Nephron (organoid): Measurements from ENCODE around the gene GSE1.

ENCODE experiments used
- H3K27ac Mint-ChIP-seq, 3 experiments: 2 replicates each; pipeline ENCODE4 v1.8.0; 2020; ENCODE audit warnings: mixed read lengths in 3 of 3, mild to moderate bottlenecking in 2 of 3, moderate library complexity in 1 of 3
- H3K27me3 Mint-ChIP-seq: 2 replicates; pipeline ENCODE4 v1.8.0; 2021; ENCODE audit warnings: low read depth, mild to moderate bottlenecking, moderate library complexity, mixed read lengths
- H3K36me3 Mint-ChIP-seq: 2 replicates; pipeline ENCODE4 v1.8.0; 2020; ENCODE audit warnings: low read depth, mixed read lengths
- H3K4me1 Mint-ChIP-seq: 2 replicates; pipeline ENCODE4 v1.8.0; 2020; ENCODE audit warnings: mixed read lengths
- H3K4me3 Mint-ChIP-seq, 3 experiments: 2 replicates each; pipeline ENCODE4 v1.8.0; 2020; ENCODE audit warnings: mild to moderate bottlenecking in 3 of 3, mixed read lengths in 3 of 3, moderate library complexity in 2 of 3
- H3K9me3 Mint-ChIP-seq: 2 replicates; pipeline ENCODE4 v1.8.0; 2020; ENCODE audit warnings: mixed read lengths
- TF ChIP-seq, protein P1 (sequence below), 3 experiments: fragments of 200-600 bp; sonication (generic); IDR thresholded peaks; one replicate each; pipeline ENCODE4 v1.5.0; 2021; ENCODE audit warnings: antibody characterized with exemption in 3 of 3; ENCODE audit not compliant: unreplicated experiment in 3 of 3

GSE1 gene

GRCh38 chr16:85667261-85667660 lies 54.1 kb downstream of the GSE1 start:
- Mint-ChIP-seq H3K4me1 (peaks cover 8% of the 10 kb centered on the region), H3K27me3 (no peaks in the 10 kb centered on the region), H3K4me3 (no peak overlapping the region), H3K9me3 (no peaks in the 10 kb centered on the region), H3K27ac (no peak overlapping the region), H3K36me3 (peaks cover 85% of the 10 kb centered on the region)
- TF ChIP-seq, protein P1, sequence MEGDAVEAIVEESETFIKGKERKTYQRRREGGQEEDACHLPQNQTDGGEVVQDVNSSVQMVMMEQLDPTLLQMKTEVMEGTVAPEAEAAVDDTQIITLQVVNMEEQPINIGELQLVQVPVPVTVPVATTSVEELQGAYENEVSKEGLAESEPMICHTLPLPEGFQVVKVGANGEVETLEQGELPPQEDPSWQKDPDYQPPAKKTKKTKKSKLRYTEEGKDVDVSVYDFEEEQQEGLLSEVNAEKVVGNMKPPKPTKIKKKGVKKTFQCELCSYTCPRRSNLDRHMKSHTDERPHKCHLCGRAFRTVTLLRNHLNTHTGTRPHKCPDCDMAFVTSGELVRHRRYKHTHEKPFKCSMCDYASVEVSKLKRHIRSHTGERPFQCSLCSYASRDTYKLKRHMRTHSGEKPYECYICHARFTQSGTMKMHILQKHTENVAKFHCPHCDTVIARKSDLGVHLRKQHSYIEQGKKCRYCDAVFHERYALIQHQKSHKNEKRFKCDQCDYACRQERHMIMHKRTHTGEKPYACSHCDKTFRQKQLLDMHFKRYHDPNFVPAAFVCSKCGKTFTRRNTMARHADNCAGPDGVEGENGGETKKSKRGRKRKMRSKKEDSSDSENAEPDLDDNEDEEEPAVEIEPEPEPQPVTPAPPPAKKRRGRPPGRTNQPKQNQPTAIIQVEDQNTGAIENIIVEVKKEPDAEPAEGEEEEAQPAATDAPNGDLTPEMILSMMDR (IDR thresholded peaks at IDR 0.05; ENCODE audit: unreplicated experiment in 3 of 3): no peak

- no peaks in the 10 kb centered on the region for H3K9me3 Mint-ChIP-seq
- H3K36me3 Mint-ChIP-seq: peaks cover 85% of the 10 kb centered on the region
- no peaks in the 10 kb centered on the region for H3K27me3 Mint-ChIP-seq
- peaks cover 5% of the 10 kb centered on the region for H3K4me1 Mint-ChIP-seq
- TF ChIP-seq, protein P1 (IDR thresholded peaks at IDR 0.05; ENCODE audit: unreplicated experiment in 3 of 3): no peak
- no peak overlapping the region for H3K4me3 Mint-ChIP-seq
- H3K27ac Mint-ChIP-seq: no peak overlapping the region
Measured at GRCh38 chr16:85667841-85668413, 54.8 kb downstream of the GSE1 start.

GRCh38 chr16:85668676-85669424 lies 55.7 kb downstream of the GSE1 start:
- no peaks in the 10 kb centered on the region for H3K9me3 Mint-ChIP-seq
- no peak overlapping the region for H3K27ac Mint-ChIP-seq
- H3K4me3 Mint-ChIP-seq: no peak overlapping the region
- peaks cover 10% of the 10 kb centered on the region for H3K4me1 Mint-ChIP-seq
- peaks cover 78% of the 10 kb centered on the region for H3K36me3 Mint-ChIP-seq
- H3K27me3 Mint-ChIP-seq: no peaks in the 10 kb centered on the region
- TF ChIP-seq, protein P1 (IDR thresholded peaks at IDR 0.05; ENCODE audit: unreplicated experiment in 3 of 3): no peak

DNA sequence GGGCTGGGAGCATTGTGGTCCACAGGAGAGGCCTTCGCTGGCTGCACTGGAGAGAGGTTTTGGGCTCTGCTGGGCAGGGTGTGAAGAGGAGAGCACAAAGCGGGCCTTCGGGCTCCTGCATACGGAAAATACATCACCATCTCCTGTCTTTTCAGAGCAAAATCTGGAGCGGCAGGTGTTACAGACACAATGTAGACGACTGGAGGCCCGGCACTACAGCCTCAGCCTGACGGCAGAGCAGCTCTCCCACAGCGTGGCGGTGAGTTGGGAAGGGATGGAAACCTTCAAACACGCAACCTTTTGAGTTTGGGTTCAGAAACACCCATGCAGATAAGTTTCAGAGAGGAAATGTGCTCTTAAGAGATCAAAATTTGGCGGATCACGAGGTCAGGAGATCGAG lies 57.7 kb downstream of the GSE1 start:
- Mint-ChIP-seq H3K27me3 (no peaks in the 10 kb centered on the region), H3K9me3 (no peaks in the 10 kb centered on the region), H3K27ac (no peak overlapping the region), H3K4me1 (peaks cover 25% of the 10 kb centered on the region), H3K4me3 (no peak overlapping the region), H3K36me3 (peaks cover 77% of the 10 kb centered on the region)
- TF ChIP-seq, protein P1 (IDR thresholded peaks at IDR 0.05; ENCODE audit: unreplicated experiment in 3 of 3): no peak

DNA sequence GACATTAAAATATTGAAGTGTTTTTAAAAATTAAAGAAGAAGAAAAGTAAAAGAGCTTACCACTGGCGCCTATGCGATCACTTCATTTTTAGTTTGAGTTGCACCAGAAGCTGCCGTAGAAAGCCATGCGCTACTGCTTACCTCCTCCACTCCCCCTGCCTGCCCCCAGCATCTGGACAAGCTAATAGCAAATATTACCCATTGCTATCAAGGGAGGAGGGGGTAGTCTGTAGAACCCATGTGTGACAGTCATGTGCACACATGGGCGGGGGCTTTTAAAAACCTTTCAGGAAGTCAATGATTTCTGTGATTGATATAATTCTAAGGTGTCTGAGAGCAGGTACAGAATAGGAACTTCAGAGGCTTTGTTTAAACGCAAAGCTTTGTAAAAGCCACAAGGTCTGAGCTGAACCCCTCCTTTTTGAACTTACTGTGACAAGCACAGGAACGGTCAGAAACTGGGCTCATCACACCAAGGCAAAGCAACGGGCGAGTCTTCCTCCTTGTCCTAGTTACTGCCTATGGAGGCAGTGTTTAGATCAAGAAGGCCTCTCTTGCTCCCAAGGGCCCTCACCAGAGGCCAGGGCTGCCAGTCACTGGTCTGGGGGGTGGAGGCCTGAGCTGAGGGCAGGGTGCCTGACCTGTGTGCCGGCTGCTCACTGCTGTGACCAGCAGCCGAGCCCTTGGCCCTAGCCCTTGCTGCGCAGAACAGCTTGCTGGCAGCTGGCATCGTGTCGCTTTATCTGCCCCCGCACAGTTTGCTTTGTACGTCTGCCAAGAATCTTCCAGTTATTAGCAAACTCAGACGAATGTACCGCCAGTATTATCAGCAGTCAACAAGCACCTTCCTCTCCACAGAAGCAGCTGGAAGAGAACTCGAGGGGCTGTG lies 60.7 kb downstream of the GSE1 start:
- Mint-ChIP-seq H3K4me1 (peaks cover 25% of the 10 kb centered on the region), H3K9me3 (no peaks in the 10 kb centered on the region), H3K27ac (peak overlapping the region; percentile 14 to 63 (median 48)), H3K27me3 (no peaks in the 10 kb centered on the region), H3K4me3 (no peak overlapping the region), H3K36me3 (peaks cover 68% of the 10 kb centered on the region)
- TF ChIP-seq, protein P1 (IDR thresholded peaks at IDR 0.05; ENCODE audit: unreplicated experiment in 3 of 3): no peak
